HG03460 (cell line): ENCODE data around the gene PLA2G4B.

ENCODE experiments used
- ATAC-seq: cut with Tn5 transposase; IDR thresholded peaks from one replicate; pipeline ENCODE4 v1.9.1; 2021; ENCODE audit not compliant: unreplicated experiment

PLA2G4B gene

GRCh38 chr15:41848631-41849030 is 10.0 kb downstream of the PLA2G4B start:
- ATAC-seq = no peak

- no peak for ATAC-seq
Measured at GRCh38 chr15:41849204-41849603, 10.6 kb downstream of the PLA2G4B start.

- ATAC-seq = no peak
Measured at GRCh38 chr15:41849861-41850260, 11.2 kb downstream of the PLA2G4B start.

- no peak for ATAC-seq
Measured at GRCh38 chr15:41850482-41851166, 12.0 kb downstream of the PLA2G4B start.

- ATAC-seq = no peak
Measured at GRCh38 chr15:41851167-41851523, 12.5 kb downstream of the PLA2G4B start.

GRCh38 chr15:41851755-41852370 is 13.2 kb downstream of the PLA2G4B start:
- no peak for ATAC-seq

GRCh38 chr15:41852736-41853590 is 14.3 kb downstream of the PLA2G4B start:
- no peak for ATAC-seq

GRCh38 chr15:41853831-41854230 is 15.2 kb downstream of the PLA2G4B start:
- no peak for ATAC-seq

GRCh38 chr15:41854443-41854842 is 15.8 kb downstream of the PLA2G4B start:
- ATAC-seq = no peak

GRCh38 chr15:41855261-41855961 is 16.8 kb downstream of the PLA2G4B start:
- ATAC-seq = no peak

- ATAC-seq = no peak
Measured at GRCh38 chr15:41856262-41856661, 17.6 kb downstream of the PLA2G4B start.

GRCh38 chr15:41856716-41857115 is 18.1 kb downstream of the PLA2G4B start:
- no peak for ATAC-seq

- no peak for ATAC-seq
Measured at GRCh38 chr15:41857316-41857715, 18.7 kb downstream of the PLA2G4B start.

- ATAC-seq = no peak
Measured at GRCh38 chr15:41858756-41859155, 20.1 kb downstream of the PLA2G4B start.

GRCh38 chr15:41860049-41860828 is 21.6 kb downstream of the PLA2G4B start:
- ATAC-seq = no peak

GRCh38 chr15:41861736-41862356 is 23.2 kb downstream of the PLA2G4B start:
- ATAC-seq = no peak

GRCh38 chr15:41862515-41863116 is 24.0 kb downstream of the PLA2G4B start:
- ATAC-seq = no peak

GRCh38 chr15:41865490-41866055 is 26.9 kb downstream of the PLA2G4B start:
- no peak for ATAC-seq

- no peak for ATAC-seq
Measured at GRCh38 chr15:41866263-41866703, 27.6 kb downstream of the PLA2G4B start.
